WTC11 (cell line): ENCODE measurements around the gene CASP2. TPM values are rescaled to one million over a fixed set of nuclear protein-coding genes. Genes with fewer than 3 reads are reported as not detected.
"Not testable (repeated sequence)": the region's sequence is repeated elsewhere in the genome, so short reads cannot be mapped to it uniquely, and the experiment has no call there.

Experiments
- ATAC-seq: fragments of 200-7000 bp; cut with Tn5 transposase; 2 replicates; pipeline ENCODE4 v1.10.0; 2021; ENCODE audit warnings: mild to moderate bottlenecking, moderate library complexity
- CTCF ChIA-PET: fragments of 300-600 bp; sonication (Branson Sonifier 250); formaldehyde crosslinking; loops from one replicate; lab custom pipeline; 2021; ENCODE audit warnings: antibody characterized with exemption; lab: Charles Lee
- POLR2A ChIA-PET: fragments of 350-600 bp; sonication (Branson Sonifier 250); formaldehyde crosslinking; loops from one replicate; lab custom pipeline; 2021; ENCODE audit warnings: antibody characterized with exemption; lab: Charles Lee
- DNase-seq: peaks from one replicate; pipeline ENCODE4 v3.0.0; 2021; ENCODE audit warnings: low spot score
- H3K27ac Mint-ChIP-seq: 2 replicates; pipeline ENCODE4 v1.8.0; 2021; ENCODE audit warnings: mixed read lengths
- H3K27me3 Mint-ChIP-seq: 2 replicates; pipeline ENCODE4 v1.8.0; 2021; ENCODE audit warnings: low read depth, mild to moderate bottlenecking, moderate library complexity, mixed read lengths
- H3K36me3 Mint-ChIP-seq: 2 replicates; pipeline ENCODE4 v1.8.0; 2021; ENCODE audit warnings: mixed read lengths
- H3K4me1 Mint-ChIP-seq: 2 replicates; pipeline ENCODE4 v1.8.0; 2022; ENCODE audit warnings: mixed read lengths
- H3K4me3 Mint-ChIP-seq: 2 replicates; pipeline ENCODE4 v1.8.0; 2021; ENCODE audit warnings: mild to moderate bottlenecking, moderate library complexity, mixed read lengths
- H3K9me3 Mint-ChIP-seq: 2 replicates; pipeline ENCODE4 v1.8.0; 2021; ENCODE audit warnings: mixed read lengths
- CDX4 ChIP-seq: fragments of 250-450 bp; sonication (Bioruptor Pico); IDR thresholded peaks from 2 replicates; pipeline ENCODE4 v1.9.0; 2021; ENCODE audit warnings: moderate library complexity, mild to moderate bottlenecking, inconsistent platforms, borderline replicate concordance
- ELF4 ChIP-seq: sonication (generic); formaldehyde crosslinking; IDR thresholded peaks from 2 replicates; pipeline ENCODE4 v1.8.1; 2022; ENCODE audit warnings: low read depth, mild to moderate bottlenecking, moderate library complexity, missing genetic modification reagents
- FOXP1 ChIP-seq: sonication (generic); formaldehyde crosslinking; IDR thresholded peaks from 2 replicates; pipeline ENCODE4 v1.8.0; 2022; ENCODE audit warnings: missing genetic modification reagents, mild to moderate bottlenecking, moderate library complexity, borderline replicate concordance
- JAZF1 ChIP-seq: fragments of 250-450 bp; sonication (Bioruptor Pico); IDR thresholded peaks from 2 replicates; pipeline ENCODE4 v1.9.0; 2021; ENCODE audit warnings: moderate library complexity, mild to moderate bottlenecking, inconsistent platforms
- MXD4 ChIP-seq: fragments of 250-450 bp; sonication (Bioruptor Pico); IDR thresholded peaks from 2 replicates; pipeline ENCODE4 v1.8.0; 2021; ENCODE audit warnings: mild to moderate bottlenecking, moderate library complexity, borderline replicate concordance
- NFE2L1 ChIP-seq: sonication (generic); formaldehyde crosslinking; IDR thresholded peaks from 2 replicates; pipeline ENCODE4 v1.8.1; 2023; ENCODE audit warnings: missing genetic modification reagents
- NR1H2 ChIP-seq: sonication (generic); formaldehyde crosslinking; IDR thresholded peaks from 2 replicates; pipeline ENCODE4 v1.9.0; 2021; ENCODE audit warnings: mild to moderate bottlenecking, moderate library complexity, missing genetic modification reagents
- PRRX2 ChIP-seq: fragments of 250-450 bp; sonication (Bioruptor Pico); IDR thresholded peaks from 2 replicates; pipeline ENCODE4 v1.8.0; 2021; ENCODE audit warnings: mild to moderate bottlenecking
- TCF7 ChIP-seq: sonication (generic); formaldehyde crosslinking; IDR thresholded peaks from 2 replicates; pipeline ENCODE4 v1.8.0; 2022; ENCODE audit warnings: mild to moderate bottlenecking, low read depth, missing genetic modification reagents, moderate library complexity
- TEAD1 ChIP-seq: sonication (generic); formaldehyde crosslinking; IDR thresholded peaks from 2 replicates; pipeline ENCODE4 v1.8.0; 2022; ENCODE audit warnings: mild to moderate bottlenecking, missing genetic modification reagents
- TP53 ChIP-seq: sonication (generic); formaldehyde crosslinking; IDR thresholded peaks from 2 replicates; pipeline ENCODE4 v1.8.1; 2023; ENCODE audit warnings: mild to moderate bottlenecking, missing genetic modification reagents
- ZBTB21 ChIP-seq: sonication (generic); formaldehyde crosslinking; IDR thresholded peaks from 2 replicates; pipeline ENCODE4 v1.8.1; 2023; ENCODE audit warnings: mild to moderate bottlenecking, missing genetic modification reagents, borderline replicate concordance
- ZMAT4 ChIP-seq: fragments of 250-450 bp; sonication (Bioruptor Pico); IDR thresholded peaks from 2 replicates; pipeline ENCODE4 v1.9.0; 2021; ENCODE audit warnings: mild to moderate bottlenecking
- ZNF219 ChIP-seq: sonication (generic); formaldehyde crosslinking; IDR thresholded peaks from 2 replicates; pipeline ENCODE4 v1.8.0; 2023; ENCODE audit warnings: missing genetic modification reagents, mild to moderate bottlenecking, borderline replicate concordance
- ZNF396 ChIP-seq: fragments of 250-450 bp; sonication (Bioruptor Pico); IDR thresholded peaks from 2 replicates; pipeline ENCODE4 v1.8.0; 2021; ENCODE audit warnings: mild to moderate bottlenecking, moderate library complexity, borderline replicate concordance
- ZNF423 ChIP-seq: fragments of 250-450 bp; sonication (Bioruptor Pico); IDR thresholded peaks from 2 replicates; pipeline ENCODE4 v2.1.2; 2022; ENCODE audit warnings: mild to moderate bottlenecking, moderate library complexity
- total RNA-seq: library from RNA; stranded (reverse); gene quantifications from 3 replicates; pipeline ENCODE4 v1.2.3, GENCODE V29; 2021
- TF ChIP-seq, protein P1 (sequence below): sonication (generic); formaldehyde crosslinking; IDR thresholded peaks from 2 replicates; pipeline ENCODE4 v1.8.1; 2022; ENCODE audit warnings: missing genetic modification reagents, borderline replicate concordance
- TF ChIP-seq, protein P2 (sequence below): fragments of 250-450 bp; sonication (Bioruptor Pico); IDR thresholded peaks from 2 replicates; pipeline ENCODE4 v2.1.2; 2022; ENCODE audit warnings: mild to moderate bottlenecking, moderate library complexity
- TF ChIP-seq, protein P3 (sequence below): sonication (generic); formaldehyde crosslinking; IDR thresholded peaks from 2 replicates; pipeline ENCODE4 v1.8.1; 2023; ENCODE audit warnings: mild to moderate bottlenecking, missing genetic modification reagents
- TF ChIP-seq, protein P4 (sequence below): fragments of 250-450 bp; sonication (Bioruptor Pico); conservative IDR thresholded peaks from 2 replicates; pipeline ENCODE4 v1.9.0; 2021; ENCODE audit warnings: mild to moderate bottlenecking
- TF ChIP-seq, protein P5 (sequence below): sonication (generic); formaldehyde crosslinking; IDR thresholded peaks from 2 replicates; pipeline ENCODE4 v1.8.0; 2022; ENCODE audit warnings: mild to moderate bottlenecking, missing genetic modification reagents

Gene CASP2
- total RNA-seq, 1 experiment from 2014 or later: 35.4 TPM

GRCh38 chr7:143288836-143289235 is 685 bp downstream of the CASP2 start:
- DNase-seq (no peak), ATAC-seq (no peak)
- H3K4me1 Mint-ChIP-seq: peaks cover 36% of the 10 kb centered on the region
- peaks cover 14% of the 10 kb centered on the region for H3K9me3 Mint-ChIP-seq
- H3K36me3 Mint-ChIP-seq: peaks cover 42% of the 10 kb centered on the region
- peak overlapping the region; percentile 87 for H3K27ac Mint-ChIP-seq
- H3K27me3 Mint-ChIP-seq: peaks cover 38% of the 10 kb centered on the region
- peak overlapping the region; percentile 98 for H3K4me3 Mint-ChIP-seq
- POLR2A ChIA-PET: interaction anchor here (0.6 to 1.4 kb wide), 3 partner anchors 8 to 46 kb away, joined by 3 to 7 read pairs (median 6); partner anchors contain the start of gene GSTK1
- TF ChIP-seq ELF4 (CRISPR knock-in tag) (no peak), NFE2L1 (CRISPR knock-in tag) (no peak), TCF7 (CRISPR knock-in tag) (no peak), ZNF423 (no peak), FOXP1 (CRISPR knock-in tag) (no peak), NR1H2 (CRISPR knock-in tag) (no peak), TP53 (CRISPR knock-in tag) (no peak), CDX4 (no peak), TEAD1 (CRISPR knock-in tag) (no peak), JAZF1 (CRISPR knock-in tag) (no peak)
- TF ChIP-seq, protein P1, sequence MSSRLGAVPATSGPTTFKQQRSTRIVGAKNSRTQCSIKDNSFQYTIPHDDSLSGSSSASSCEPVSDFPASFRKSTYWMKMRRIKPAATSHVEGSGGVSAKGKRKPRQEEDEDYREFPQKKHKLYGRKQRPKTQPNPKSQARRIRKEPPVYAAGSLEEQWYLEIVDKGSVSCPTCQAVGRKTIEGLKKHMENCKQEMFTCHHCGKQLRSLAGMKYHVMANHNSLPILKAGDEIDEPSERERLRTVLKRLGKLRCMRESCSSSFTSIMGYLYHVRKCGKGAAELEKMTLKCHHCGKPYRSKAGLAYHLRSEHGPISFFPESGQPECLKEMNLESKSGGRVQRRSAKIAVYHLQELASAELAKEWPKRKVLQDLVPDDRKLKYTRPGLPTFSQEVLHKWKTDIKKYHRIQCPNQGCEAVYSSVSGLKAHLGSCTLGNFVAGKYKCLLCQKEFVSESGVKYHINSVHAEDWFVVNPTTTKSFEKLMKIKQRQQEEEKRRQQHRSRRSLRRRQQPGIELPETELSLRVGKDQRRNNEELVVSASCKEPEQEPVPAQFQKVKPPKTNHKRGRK (CRISPR knock-in tag): no peak
- TF ChIP-seq, protein P2, sequence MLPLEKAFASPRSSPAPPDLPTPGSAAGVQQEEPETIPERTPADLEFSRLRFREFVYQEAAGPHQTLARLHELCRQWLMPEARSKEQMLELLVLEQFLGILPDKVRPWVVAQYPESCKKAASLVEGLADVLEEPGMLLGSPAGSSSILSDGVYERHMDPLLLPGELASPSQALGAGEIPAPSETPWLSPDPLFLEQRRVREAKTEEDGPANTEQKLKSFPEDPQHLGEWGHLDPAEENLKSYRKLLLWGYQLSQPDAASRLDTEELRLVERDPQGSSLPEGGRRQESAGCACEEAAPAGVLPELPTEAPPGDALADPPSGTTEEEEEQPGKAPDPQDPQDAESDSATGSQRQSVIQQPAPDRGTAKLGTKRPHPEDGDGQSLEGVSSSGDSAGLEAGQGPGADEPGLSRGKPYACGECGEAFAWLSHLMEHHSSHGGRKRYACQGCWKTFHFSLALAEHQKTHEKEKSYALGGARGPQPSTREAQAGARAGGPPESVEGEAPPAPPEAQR (CRISPR knock-in tag): no peak
- TF ChIP-seq, protein P3, sequence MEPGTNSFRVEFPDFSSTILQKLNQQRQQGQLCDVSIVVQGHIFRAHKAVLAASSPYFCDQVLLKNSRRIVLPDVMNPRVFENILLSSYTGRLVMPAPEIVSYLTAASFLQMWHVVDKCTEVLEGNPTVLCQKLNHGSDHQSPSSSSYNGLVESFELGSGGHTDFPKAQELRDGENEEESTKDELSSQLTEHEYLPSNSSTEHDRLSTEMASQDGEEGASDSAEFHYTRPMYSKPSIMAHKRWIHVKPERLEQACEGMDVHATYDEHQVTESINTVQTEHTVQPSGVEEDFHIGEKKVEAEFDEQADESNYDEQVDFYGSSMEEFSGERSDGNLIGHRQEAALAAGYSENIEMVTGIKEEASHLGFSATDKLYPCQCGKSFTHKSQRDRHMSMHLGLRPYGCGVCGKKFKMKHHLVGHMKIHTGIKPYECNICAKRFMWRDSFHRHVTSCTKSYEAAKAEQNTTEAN (CRISPR knock-in tag): no peak
- TF ChIP-seq, all 79 proteins: peak for 0
- CTCF ChIA-PET: interaction anchor here (1.1 to 1.2 kb wide), 5 partner anchors 14 to 81 kb away, joined by 3 read pairs; no protein-coding TSS in a partner anchor

DNA sequence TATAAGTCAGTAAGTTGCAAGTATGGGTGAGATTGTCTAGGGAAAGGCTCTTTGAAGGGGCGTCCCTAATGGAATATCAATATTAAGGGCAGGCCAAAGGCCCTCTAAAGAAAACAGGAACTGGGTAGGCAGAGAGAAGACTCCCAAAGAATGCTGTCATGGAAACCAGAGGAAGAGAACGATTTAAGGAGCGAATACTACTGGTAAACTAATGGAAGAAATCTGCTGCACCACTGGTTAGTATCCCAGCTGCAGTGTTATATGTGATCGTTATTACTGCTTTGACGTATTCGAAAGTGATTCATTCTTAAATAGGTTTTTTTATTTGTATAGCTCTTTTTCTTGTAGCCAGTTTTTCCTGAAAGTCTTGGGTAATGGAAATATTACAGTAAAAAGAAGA is 1.3 kb downstream of the CASP2 start:
- H3K27ac Mint-ChIP-seq: no peak overlapping the region
- H3K4me3 Mint-ChIP-seq: peak overlapping the region; percentile 98
- H3K27me3 Mint-ChIP-seq: peaks cover 38% of the 10 kb centered on the region
- CTCF ChIA-PET: no interaction called here
- peaks cover 48% of the 10 kb centered on the region for H3K36me3 Mint-ChIP-seq
- H3K4me1 Mint-ChIP-seq: peaks cover 30% of the 10 kb centered on the region
- ATAC-seq (no peak), DNase-seq (no peak)
- POLR2A ChIA-PET: no interaction called here
- peaks cover 14% of the 10 kb centered on the region for H3K9me3 Mint-ChIP-seq
- TF ChIP-seq, protein P4, sequence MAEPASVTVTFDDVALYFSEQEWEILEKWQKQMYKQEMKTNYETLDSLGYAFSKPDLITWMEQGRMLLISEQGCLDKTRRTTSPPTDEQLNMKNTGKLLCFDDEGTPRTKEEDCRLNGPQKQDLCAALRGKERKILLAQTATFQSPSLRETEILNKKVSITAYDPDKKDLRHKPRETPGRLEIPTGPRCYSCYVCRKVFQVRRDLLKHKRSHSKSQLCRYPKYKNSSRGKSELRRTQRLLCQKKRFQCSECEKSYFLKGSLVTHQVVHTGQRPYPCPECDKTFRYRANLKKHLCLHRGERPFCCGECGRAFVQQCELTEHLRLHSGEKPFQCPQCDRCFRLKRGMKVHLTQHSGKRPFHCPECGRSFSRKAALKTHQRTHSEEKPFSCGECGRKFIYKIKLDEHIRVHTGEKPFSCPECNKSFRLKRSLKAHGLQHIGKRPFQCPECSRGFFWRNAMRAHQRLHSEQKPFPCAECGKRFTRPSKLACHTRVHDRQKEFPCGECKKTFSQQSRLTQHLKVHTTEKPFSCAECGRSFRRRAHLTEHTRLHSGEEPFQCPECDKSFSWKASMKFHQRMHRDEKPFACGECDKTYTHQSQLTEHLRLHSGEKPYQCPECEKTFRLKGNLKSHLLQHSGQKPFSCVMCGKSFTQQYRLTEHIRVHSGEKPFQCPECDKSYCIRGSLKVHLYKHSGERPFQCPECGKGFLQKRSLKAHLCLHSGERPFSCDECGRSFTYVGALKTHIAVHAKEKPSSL (CRISPR knock-in tag): no peak
- no peak for TF ChIP-seq JAZF1 (CRISPR knock-in tag)
- no peak for TF ChIP-seq ZNF396
- TF ChIP-seq MXD4 (CRISPR knock-in tag): no peak
- TF ChIP-seq ZMAT4 (CRISPR knock-in tag): no peak
- TF ChIP-seq, protein P5, sequence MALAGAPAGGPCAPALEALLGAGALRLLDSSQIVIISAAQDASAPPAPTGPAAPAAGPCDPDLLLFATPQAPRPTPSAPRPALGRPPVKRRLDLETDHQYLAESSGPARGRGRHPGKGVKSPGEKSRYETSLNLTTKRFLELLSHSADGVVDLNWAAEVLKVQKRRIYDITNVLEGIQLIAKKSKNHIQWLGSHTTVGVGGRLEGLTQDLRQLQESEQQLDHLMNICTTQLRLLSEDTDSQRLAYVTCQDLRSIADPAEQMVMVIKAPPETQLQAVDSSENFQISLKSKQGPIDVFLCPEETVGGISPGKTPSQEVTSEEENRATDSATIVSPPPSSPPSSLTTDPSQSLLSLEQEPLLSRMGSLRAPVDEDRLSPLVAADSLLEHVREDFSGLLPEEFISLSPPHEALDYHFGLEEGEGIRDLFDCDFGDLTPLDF (CRISPR knock-in tag): no peak
- TF ChIP-seq, protein P2 (CRISPR knock-in tag): no peak
- TF ChIP-seq PRRX2: no peak
- TF ChIP-seq ZBTB21 (CRISPR knock-in tag): no peak
- TF ChIP-seq ZNF219: no peak

DNA sequence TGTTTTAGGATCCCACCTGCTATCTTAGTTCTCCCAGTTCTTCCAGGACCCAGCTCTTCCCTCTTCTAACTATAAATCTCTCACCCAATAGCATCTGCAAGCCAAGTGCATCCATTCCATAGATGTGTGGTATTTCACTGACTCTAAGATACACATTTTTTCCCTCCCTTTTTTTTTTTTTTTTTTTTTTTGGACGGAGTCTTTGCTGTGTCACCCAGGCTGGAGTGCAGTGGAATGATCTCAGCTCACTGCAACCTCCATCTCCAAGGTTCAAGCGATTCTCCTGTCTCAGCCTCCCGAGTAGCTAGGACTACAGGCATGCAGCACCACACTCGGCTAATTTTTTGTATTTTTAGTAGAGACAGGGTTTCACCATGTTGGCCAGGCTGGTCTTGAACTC is 1.7 kb downstream of the CASP2 start:
- H3K27ac Mint-ChIP-seq, ATAC-seq, DNase-seq: not testable (repeated sequence)
- POLR2A ChIA-PET: interaction anchor here (0.6 kb wide), 1 partner anchor 26 kb away, joined by 4 read pairs; the partner anchor contains the start of gene GSTK1
- H3K27me3 Mint-ChIP-seq: peaks cover 33% of the 10 kb centered on the region
- H3K36me3 Mint-ChIP-seq: peaks cover 52% of the 10 kb centered on the region
- peaks cover 26% of the 10 kb centered on the region for H3K4me1 Mint-ChIP-seq
- H3K9me3 Mint-ChIP-seq: peaks cover 14% of the 10 kb centered on the region
- peak overlapping the region; percentile 98 for H3K4me3 Mint-ChIP-seq
- CTCF ChIA-PET: interaction anchor here (0.6 kb wide), 1 partner anchor 575 kb away, joined by 6 read pairs; no protein-coding TSS in a partner anchor
